NCI-H1048 (cell line): Measurements from ENCODE around the gene PSMB8.
"Not testable (repeated sequence)": the region's sequence is repeated elsewhere in the genome, so short reads cannot be mapped to it uniquely, and the experiment has no call there.

ENCODE experiments used
- DNase-seq: peaks from one replicate; lab custom pipeline; 2025; lab: John Stamatoyannopoulos, UW

PSMB8 gene

DNA sequence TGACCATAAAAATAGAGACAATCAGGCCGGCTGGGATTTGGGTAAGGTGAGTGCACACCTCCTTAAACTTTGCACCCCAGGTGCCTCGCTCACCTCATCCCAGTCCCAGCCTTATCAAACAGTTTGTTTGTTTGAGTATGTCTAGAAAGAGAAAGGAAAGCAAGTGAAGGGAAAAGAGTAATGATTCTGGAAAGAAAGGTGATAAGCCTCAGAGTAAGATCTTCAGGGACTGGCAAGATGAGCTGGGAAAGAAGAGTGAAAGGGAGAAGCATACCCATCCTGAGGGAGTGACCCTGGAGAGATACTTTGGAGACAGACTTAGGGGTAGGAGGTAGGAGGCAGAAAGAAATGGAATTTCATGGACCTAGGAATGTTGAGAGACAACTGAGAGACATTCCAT, 7.0 kb downstream of the PSMB8 start:
- no peak for DNase-seq

DNA sequence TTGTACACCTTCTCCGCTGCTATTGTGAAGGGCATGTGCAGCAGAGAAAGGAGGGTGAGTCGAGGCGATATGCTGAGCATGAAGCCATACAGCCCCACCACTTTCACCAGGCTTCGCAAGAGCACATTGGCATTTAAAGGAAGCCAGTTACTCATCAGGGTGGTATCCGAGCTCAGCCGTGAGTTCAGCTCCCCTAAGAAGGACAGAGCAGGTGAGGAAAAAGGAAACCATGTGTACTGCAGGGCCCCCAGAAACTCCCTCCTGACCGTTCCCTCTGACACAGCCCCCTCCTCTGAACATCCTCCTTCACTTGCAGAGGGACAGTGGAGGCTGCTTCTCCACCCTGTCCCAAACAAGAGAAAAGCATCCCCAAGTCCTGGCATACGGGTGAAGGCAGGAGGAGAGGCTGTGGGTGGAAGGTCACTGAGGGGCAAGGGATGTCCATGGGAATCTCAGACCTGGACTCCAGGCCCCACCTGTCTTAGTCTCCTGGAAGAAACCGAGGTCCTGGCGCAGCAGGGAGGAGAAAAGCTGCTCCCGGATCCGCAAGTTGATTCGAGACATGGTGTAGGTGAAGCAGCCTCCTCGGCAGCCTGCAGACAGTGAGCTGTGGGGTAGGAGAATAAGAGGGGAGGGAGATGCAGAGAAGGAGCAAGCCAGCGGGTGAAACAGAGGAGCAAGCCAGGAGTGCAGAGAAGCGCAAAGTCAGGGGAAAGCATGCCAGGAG, 8.5 kb downstream of the PSMB8 start:
- no peak for DNase-seq

- DNase-seq, result no peak
Observed at GRCh38 chr6:32833664-32834063, 10.2 kb downstream of the PSMB8 start.

- DNase-seq, result no peak
Observed at GRCh38 chr6:32832535-32832934, 11.3 kb downstream of the PSMB8 start.

GRCh38 chr6:32830936-32831335, 12.9 kb downstream of the PSMB8 start:
- DNase-seq, result no peak

DNA sequence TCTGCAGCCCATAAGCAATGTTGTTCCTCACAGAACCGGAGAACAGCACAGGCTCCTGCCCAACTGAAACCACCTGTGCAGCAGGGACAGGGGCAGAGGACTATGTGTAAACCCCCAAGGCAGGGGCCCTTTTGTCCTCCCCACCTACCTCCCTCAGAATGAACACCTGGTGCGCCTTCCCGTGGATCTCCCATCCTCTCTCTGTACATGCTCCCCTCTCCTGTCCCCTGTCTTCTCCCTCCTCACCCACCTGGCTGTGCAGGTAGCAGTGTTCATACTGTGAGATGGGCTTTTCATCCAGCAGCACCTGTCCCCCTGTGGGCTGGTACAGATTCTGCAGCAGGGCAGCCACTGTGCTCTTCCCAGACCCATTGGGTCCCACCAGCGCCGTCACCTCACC, 13.8 kb downstream of the PSMB8 start:
- no peak for DNase-seq

DNA sequence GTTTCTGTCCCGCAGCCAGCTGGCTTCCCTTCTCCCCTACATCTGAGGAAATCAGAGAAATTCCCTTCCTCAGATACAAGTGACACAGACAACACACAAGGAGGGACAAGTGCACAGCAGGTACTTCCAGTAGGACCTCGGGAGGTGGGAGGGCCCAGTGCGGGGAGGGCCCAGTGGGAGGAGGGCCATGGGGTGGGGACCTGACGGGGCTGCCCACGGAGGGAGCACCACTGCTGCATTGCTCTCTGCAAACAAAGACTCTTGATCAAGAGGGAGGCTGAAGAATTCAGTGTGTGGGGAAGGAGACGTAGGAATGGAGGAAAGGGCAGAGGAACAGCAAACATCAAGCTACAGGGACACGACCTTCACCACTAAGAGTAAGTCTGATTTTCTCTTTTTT, 14.4 kb downstream of the PSMB8 start:
- no peak for DNase-seq

- no peak for DNase-seq
Observed at GRCh38 chr6:32827025-32827424, 16.8 kb downstream of the PSMB8 start.

DNA sequence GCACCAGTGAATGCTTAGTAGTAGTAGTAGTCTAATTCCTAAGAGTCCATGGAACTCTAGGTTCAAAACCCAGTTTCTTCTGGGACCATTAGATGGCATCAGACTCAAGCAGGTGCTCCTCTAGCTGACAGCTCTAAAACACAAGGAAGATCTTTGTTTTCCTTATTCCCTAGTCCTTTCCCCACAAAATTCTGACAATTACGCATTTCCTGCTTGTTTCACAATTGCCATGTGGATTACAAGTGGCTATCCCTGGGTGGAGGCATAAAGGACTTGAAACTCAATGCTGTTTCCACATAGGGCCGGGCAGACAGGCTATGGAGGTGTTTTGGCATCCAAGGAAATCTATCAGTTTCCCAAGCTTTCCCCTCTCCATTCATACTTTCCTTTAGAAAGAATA, 17.9 kb downstream of the PSMB8 start:
- no peak for DNase-seq

DNA sequence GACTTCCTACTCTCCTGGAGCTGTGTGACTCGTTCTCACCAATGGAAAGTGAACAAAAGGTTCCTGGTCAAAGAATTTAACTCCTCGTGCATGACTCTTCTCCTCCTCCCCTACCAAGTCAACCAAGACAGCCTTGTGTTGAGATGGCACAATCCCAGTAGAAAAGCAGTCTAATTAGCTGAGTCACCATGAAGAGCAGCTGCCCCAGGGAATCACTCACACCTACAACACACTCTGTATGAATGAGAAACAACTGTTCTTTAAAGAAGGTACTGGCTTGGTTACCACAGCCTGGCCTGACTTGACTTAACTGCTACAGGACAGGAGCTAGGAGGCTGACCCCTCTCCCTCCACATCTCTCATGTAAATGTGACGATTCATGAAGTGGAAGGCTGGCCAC, 24.1 kb downstream of the PSMB8 start:
- DNase-seq, result no peak

DNA sequence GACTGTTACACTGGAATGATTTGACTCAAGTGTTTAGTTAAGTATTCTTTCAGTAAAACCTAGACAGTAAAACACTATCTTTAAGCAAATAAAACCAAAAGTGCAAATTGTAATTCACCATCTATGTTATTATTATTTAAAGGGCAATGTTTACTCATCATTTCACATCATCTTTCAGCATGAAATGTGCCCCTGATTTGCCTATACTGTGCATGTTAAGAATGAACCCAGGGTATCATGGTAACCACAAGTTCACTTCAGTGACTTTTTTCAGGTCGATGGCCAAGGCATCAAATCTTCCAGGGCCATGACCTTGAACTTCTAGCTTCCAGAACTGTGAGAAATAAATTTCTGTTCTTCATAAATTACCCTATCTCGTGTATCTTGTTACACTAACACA, 25.0 kb downstream of the PSMB8 start:
- DNase-seq, result no peak

- no peak for DNase-seq
Observed at GRCh38 chr6:32816746-32817204, 27.1 kb downstream of the PSMB8 start, which contains the start of gene HLA-DOB. TSS of gene HLA-DOB (minus strand) at chr6:32817002. CDS start at chr6:32816951, 51 bp downstream.

DNA sequence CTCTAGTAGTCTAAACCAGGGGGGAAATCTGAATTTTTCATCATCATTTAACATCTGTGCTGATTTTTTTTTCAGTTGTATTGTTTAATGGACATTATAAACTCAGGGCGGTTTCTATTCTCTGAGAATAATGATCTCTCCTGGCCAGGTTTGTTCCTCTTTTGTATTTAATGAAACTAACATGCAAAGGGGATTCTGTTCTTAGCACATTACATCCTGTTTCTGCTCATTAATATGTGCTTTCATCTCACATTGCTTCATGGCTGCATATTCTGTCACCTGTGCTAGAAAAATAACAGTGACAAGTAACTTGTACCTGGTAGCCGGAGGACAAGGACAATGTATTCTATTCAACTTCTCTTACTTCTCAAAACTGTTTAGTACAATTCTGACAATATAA, 27.9 kb downstream of the PSMB8 start:
- DNase-seq, result no peak

DNA sequence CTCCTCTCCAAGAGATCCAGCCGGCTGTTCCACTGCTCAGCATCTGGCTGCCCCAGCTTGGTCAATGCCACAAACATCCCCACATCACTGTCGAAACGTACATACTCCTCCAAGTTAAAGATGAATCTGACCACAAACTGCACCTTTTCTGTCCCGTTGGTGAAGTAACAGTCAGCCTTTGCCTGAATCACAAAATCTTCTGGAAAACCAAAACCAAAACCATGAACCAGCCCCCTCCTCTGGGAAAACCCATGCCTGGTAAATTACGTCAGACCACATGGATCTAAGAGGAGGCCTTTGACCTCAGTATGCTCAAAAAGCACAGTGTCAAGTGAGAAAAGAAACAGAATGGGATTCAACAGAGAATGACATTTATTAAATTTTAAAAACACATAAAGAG, 28.7 kb downstream of the PSMB8 start:
- DNase-seq, result no peak

- no peak for DNase-seq
Observed at GRCh38 chr6:32814145-32814544, 29.7 kb downstream of the PSMB8 start.

- no peak for DNase-seq
Observed at GRCh38 chr6:32809171-32809570, 34.7 kb downstream of the PSMB8 start.

DNA sequence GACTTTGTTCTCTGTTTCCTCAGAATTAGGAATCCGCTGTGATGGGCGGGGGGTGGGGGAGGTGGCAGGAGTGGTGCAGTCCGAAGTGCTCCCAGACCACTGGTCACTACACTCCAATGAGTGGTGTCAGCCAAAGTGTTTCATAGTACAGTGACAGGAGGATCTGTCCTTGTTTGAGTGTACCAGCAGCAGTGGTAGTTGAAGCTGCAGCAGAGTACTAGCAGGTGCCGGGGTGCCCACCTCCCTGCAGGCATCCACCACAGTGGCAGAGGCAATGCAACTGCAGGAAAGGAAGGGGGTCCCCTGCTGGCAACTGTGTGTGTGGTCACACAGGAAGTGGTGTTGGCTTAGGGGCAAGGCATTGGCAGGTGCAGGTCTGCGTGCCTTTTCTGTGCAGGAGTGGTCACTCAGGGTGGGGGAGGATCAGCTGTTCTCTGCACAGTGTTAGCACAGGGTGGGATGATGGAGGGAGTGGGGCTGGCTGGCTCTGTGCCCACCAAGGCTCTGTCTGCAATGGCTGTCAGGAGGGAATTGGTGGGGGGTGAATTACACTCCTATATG, 36.7 kb downstream of the PSMB8 start:
- no peak for DNase-seq

DNA sequence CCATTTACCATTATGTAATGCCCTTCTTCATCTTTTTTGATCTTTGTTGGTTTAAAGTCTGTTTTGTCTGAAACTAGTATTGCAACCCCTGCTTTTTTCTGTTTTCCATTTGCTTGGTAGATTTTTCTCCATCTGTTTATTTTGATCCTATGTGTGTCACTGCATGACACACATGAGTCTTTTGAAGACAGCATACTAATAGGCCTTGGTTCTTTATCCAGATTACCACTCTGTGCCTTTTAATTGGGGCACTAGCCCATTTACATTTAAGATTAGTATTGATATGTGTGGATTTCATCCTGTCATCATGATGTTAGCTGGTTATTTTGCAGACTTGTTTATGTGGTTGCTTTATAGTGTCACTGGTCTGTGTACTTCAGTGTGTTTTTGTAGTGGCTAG, 38.4 kb downstream of the PSMB8 start:
- not testable (repeated sequence) for DNase-seq

GRCh38 chr6:32803416-32803815, 40.4 kb downstream of the PSMB8 start:
- no peak for DNase-seq

DNA sequence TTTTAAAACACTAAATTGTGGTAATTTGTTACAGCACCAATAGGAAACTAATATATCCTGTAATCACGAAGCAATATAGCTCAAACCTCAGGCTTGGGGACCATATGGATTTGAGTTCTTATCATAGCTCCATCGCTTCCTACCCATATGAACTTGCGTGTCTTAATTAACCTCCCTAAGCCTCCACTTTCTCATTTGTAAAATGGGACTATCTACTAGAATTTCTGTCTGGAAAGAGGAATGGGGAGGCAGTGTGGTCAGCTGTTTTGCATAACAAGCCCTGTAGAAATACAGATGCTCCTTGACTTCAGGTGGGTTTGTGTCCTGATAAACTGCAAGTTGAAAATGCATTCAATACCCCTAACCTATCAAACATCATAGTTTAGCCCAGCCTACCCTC, 44.1 kb downstream of the PSMB8 start:
- no peak for DNase-seq

DNA sequence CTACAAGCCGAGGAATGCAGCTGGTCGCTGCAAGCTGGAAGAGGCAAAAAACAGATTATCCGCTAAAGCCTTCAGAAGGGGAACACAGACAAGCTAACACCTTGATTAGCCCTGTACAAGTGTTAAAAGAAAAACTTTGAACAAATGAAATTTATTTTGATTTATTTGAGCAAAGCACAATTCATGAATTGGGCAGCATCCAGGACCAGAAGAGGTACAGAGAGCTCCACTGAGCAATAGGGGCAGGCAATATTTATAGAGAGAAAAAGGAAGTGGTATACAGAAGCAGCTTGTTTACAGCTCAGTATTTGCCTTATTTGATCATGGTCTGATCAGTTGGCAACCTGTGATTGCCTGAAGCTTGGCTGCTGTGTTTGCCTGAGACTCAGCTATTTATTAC, 44.7 kb downstream of the PSMB8 start:
- no peak for DNase-seq

DNA sequence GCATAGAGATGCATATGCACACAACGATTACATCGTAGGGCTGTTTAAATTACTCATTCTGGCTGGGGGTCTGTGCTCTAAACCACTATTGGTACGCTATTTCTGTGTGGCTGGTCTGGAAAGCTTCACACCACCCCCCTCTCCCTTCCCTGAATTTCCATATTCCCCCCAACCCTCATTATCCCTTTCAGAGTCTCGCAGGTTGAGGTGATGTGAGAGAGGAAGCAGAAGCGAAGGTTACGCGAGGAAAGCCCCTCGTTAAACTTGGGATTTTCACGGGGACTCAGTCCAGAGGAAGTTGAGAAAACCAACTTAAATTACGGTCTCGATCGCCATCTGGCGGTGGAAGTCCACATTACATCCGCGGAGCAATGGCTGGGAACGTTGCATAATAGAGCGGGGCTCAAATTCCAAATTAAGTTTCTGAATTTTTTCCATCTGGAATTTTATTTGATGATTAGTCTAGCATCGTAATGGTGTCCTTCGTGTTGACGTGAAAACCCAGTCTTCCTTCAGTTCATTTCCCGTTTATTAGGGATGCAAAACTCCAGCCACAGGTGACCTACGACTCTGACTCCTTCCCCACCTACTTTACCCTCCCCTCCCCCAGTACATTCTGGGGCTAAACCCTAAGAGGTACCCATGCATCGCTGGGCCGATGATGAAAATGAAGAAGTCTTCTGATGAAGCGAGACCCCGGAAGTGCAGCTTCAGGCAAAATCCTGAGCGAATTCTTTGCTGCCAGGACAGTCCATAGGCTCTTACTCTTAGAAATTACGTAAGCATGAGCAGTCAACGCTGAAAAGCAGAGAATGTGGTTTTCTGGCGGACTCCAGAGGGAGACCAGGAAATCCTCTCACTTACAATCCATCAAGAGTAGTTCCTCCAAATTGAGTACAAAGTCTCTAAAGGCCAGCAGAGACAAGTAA, 46.7 kb downstream of the PSMB8 start:
- DNase-seq, result no peak

GRCh38 chr6:32794510-32794909, 49.3 kb downstream of the PSMB8 start:
- no peak for DNase-seq
